Measurements from ENCODE around the gene HEBP2.
"Not testable (repeated sequence)": the region's sequence is repeated elsewhere in the genome, so short reads cannot be mapped to it uniquely, and the experiment has no call there.

HEBP2 gene

GRCh38 chr6:138403801-138404665 is at the start of gene HEBP2:
Gene HEBP2 (plus strand): TSS chr6:138404223. CDS start chr6:138404496, 273 bp downstream.
- DNase-seq (ENCODE audit: low spot score): peak; percentile 81

GRCh38 chr6:138357928-138358327 is 46.1 kb upstream of the HEBP2 start:
- no peak for DNase-seq (ENCODE audit: low spot score)

- DNase-seq (ENCODE audit: low spot score): not testable (repeated sequence)
Measured at GRCh38 chr6:138368684-138369083, 35.3 kb upstream of the HEBP2 start.

GRCh38 chr6:138370631-138371451 is 33.2 kb upstream of the HEBP2 start:
- no peak for DNase-seq (ENCODE audit: low spot score)

- DNase-seq (ENCODE audit: low spot score): no peak
Measured at GRCh38 chr6:138371452-138371711, 32.6 kb upstream of the HEBP2 start.

- DNase-seq (ENCODE audit: low spot score): peak; percentile 42
Measured at GRCh38 chr6:138371720-138372119, 32.3 kb upstream of the HEBP2 start.

- DNase-seq (ENCODE audit: low spot score): peak; percentile 56
Measured at GRCh38 chr6:138372711-138373463, 31.1 kb upstream of the HEBP2 start.

GRCh38 chr6:138374230-138374629 is 29.8 kb upstream of the HEBP2 start:
- no peak for DNase-seq (ENCODE audit: low spot score)

GRCh38 chr6:138374815-138375214 is 29.2 kb upstream of the HEBP2 start:
- no peak for DNase-seq (ENCODE audit: low spot score)

GRCh38 chr6:138377042-138377441 is 27.0 kb upstream of the HEBP2 start:
- DNase-seq (ENCODE audit: low spot score): no peak

- DNase-seq (ENCODE audit: low spot score): no peak
Measured at GRCh38 chr6:138377844-138378243, 26.2 kb upstream of the HEBP2 start, which contains the start of gene SMIM28. Gene SMIM28 (plus strand): TSS chr6:138377905. CDS start chr6:138378073, 168 bp downstream.

- no peak for DNase-seq (ENCODE audit: low spot score)
Measured at GRCh38 chr6:138378463-138378862, 25.6 kb upstream of the HEBP2 start.

GRCh38 chr6:138382498-138383265 is 21.3 kb upstream of the HEBP2 start:
- DNase-seq (ENCODE audit: low spot score): no peak

- no peak for DNase-seq (ENCODE audit: low spot score)
Measured at GRCh38 chr6:138383776-138384175, 20.2 kb upstream of the HEBP2 start.

- no peak for DNase-seq (ENCODE audit: low spot score)
Measured at GRCh38 chr6:138386897-138387296, 17.1 kb upstream of the HEBP2 start.

- DNase-seq (ENCODE audit: low spot score): no peak
Measured at GRCh38 chr6:138387577-138388368, 16.2 kb upstream of the HEBP2 start.

- DNase-seq (ENCODE audit: low spot score): no peak
Measured at GRCh38 chr6:138389551-138389950, 14.5 kb upstream of the HEBP2 start.

- no peak for DNase-seq (ENCODE audit: low spot score)
Measured at GRCh38 chr6:138393871-138394783, 9.9 kb upstream of the HEBP2 start.

- no peak for DNase-seq (ENCODE audit: low spot score)
Measured at GRCh38 chr6:138396709-138397108, 7.3 kb upstream of the HEBP2 start.
